H9 (cell line): ENCODE measurements around the gene COIL. TPM values are rescaled to one million over a fixed set of nuclear protein-coding genes. Genes with fewer than 3 reads are reported as not detected.

Source experiments
- DNase-seq: peaks from one replicate; pipeline ENCODE4 v3.0.0-alpha.2; 2017
- H2AFZ ChIP-seq: one replicate; pipeline ENCODE4 v1.6.1; 2013; ENCODE audit warnings: mild to moderate bottlenecking, low read length, control low read depth, moderate library complexity
- H2AK5ac ChIP-seq: 2 replicates; pipeline ENCODE4 v1.6.1; 2013; ENCODE audit warnings: low read length, control low read depth, mixed read lengths; ENCODE audit not compliant: insufficient read length
- H2BK120ac ChIP-seq: one replicate; pipeline ENCODE4 v1.6.1; 2013; ENCODE audit warnings: low read depth, mild to moderate bottlenecking, low read length, control low read depth, inconsistent platforms; ENCODE audit not compliant: poor library complexity, severe bottlenecking
- H2BK12ac ChIP-seq: 2 replicates; pipeline ENCODE4 v1.6.1; 2013; ENCODE audit warnings: low read length, control low read depth, mixed read lengths, low read depth; ENCODE audit not compliant: insufficient read length
- H2BK15ac ChIP-seq: 2 replicates; pipeline ENCODE4 v1.6.1; 2013; ENCODE audit warnings: low read depth, low read length, control low read depth
- H2BK20ac ChIP-seq: one replicate; pipeline ENCODE4 v1.6.1; 2013; ENCODE audit warnings: low read depth, mild to moderate bottlenecking, low read length, control low read depth, inconsistent platforms; ENCODE audit not compliant: poor library complexity, severe bottlenecking
- H2BK5ac ChIP-seq: 2 replicates; pipeline ENCODE4 v1.6.1; 2013; ENCODE audit warnings: low read length, control low read depth, mixed read lengths; ENCODE audit not compliant: insufficient read length
- H3K14ac ChIP-seq: 2 replicates; pipeline ENCODE4 v1.6.1; 2013; ENCODE audit warnings: low read length, control low read depth; ENCODE audit not compliant: insufficient read depth
- H3K18ac ChIP-seq: 2 replicates; pipeline ENCODE4 v1.6.1; 2013; ENCODE audit warnings: low read depth, mild to moderate bottlenecking, mixed read lengths, low read length, control low read depth; ENCODE audit not compliant: insufficient read length
- H3K23ac ChIP-seq: 2 replicates; pipeline ENCODE4 v1.6.1; 2013; ENCODE audit warnings: low read length, control low read depth, mixed read lengths, low read depth; ENCODE audit not compliant: insufficient read length
- H3K23me2 ChIP-seq: 2 replicates; pipeline ENCODE4 v1.6.1; 2013; ENCODE audit warnings: low read depth, mild to moderate bottlenecking, mixed read lengths, low read length, control low read depth; ENCODE audit not compliant: insufficient read length, poor library complexity, severe bottlenecking
- H3K27ac ChIP-seq: 2 replicates; pipeline ENCODE4 v1.5.1; 2013; ENCODE audit warnings: low read length, control low read depth, mixed read lengths, low read depth; ENCODE audit not compliant: insufficient read length
- H3K27me3 ChIP-seq: 2 replicates; pipeline ENCODE4 v1.6.1; 2013; ENCODE audit warnings: low read length, control low read depth, inconsistent platforms; ENCODE audit not compliant: insufficient read depth
- H3K4ac ChIP-seq: 2 replicates; pipeline ENCODE4 v1.6.1; 2013; ENCODE audit warnings: low read depth, mild to moderate bottlenecking, control low read depth, inconsistent platforms, low read length, moderate library complexity
- H3K4me1 ChIP-seq: 2 replicates; pipeline ENCODE4 v1.6.1; 2013; ENCODE audit warnings: low read length, control low read depth, inconsistent platforms; ENCODE audit not compliant: insufficient read depth
- H3K4me2 ChIP-seq: 2 replicates; pipeline ENCODE4 v1.6.1; 2013; ENCODE audit warnings: low read length, control low read depth, mixed read lengths; ENCODE audit not compliant: insufficient read length, insufficient read depth
- H3K56ac ChIP-seq: 2 replicates; pipeline ENCODE4 v1.6.1; 2013; ENCODE audit warnings: low read depth, mild to moderate bottlenecking, mixed read lengths, low read length, control low read depth; ENCODE audit not compliant: insufficient read length
- H3K79me1 ChIP-seq: 2 replicates; pipeline ENCODE4 v1.6.1; 2013; ENCODE audit warnings: low read depth, mild to moderate bottlenecking, moderate library complexity, low read length, control low read depth, inconsistent platforms; ENCODE audit not compliant: insufficient read depth, poor library complexity, severe bottlenecking
- H3K79me2 ChIP-seq: 2 replicates; pipeline ENCODE4 v1.6.1; 2013; ENCODE audit warnings: low read length, control low read depth, inconsistent platforms; ENCODE audit not compliant: insufficient read depth
- H3K9ac ChIP-seq: 2 replicates; pipeline ENCODE4 v1.6.1; 2013; ENCODE audit warnings: low read length, control low read depth, mixed read lengths; ENCODE audit not compliant: insufficient read length; ENCODE audit errors: extremely low read depth
- H3K9me3 ChIP-seq: one replicate; pipeline ENCODE4 v1.6.1; 2013; ENCODE audit warnings: low read depth, low read length, inconsistent platforms; ENCODE audit not compliant: control insufficient read depth
- H3T11ph ChIP-seq: one replicate; pipeline ENCODE4 v1.6.1; 2013; ENCODE audit warnings: mild to moderate bottlenecking, low read length, control low read depth, inconsistent platforms
- H4K20me1 ChIP-seq: one replicate; pipeline ENCODE4 v1.6.1; 2013; ENCODE audit not compliant: control insufficient read depth, insufficient read length, insufficient read depth
- H4K5ac ChIP-seq: 2 replicates; pipeline ENCODE4 v1.6.1; 2013; ENCODE audit warnings: low read depth, mild to moderate bottlenecking, mixed read lengths, low read length, control low read depth; ENCODE audit not compliant: insufficient read length
- H4K8ac ChIP-seq: replicated peaks from 2 replicates; pipeline ENCODE4 v1.6.1; 2013; ENCODE audit warnings: low read length, control low read depth, mixed read lengths, low read depth; ENCODE audit not compliant: insufficient read length
- H4K91ac ChIP-seq: 2 replicates; pipeline ENCODE4 v1.6.1; 2013; ENCODE audit warnings: low read depth, mild to moderate bottlenecking, moderate library complexity, mixed read lengths, low read length, control low read depth; ENCODE audit not compliant: insufficient read length
- H3K27ac Mint-ChIP-seq, 3 experiments: 2 replicates in 2 of 3; 3 replicates in 1 of 3; pipeline ENCODE4 v1.8.0; 2020 to 2021; ENCODE audit warnings: mixed read lengths in 3 of 3, mild to moderate bottlenecking in 1 of 3, moderate library complexity in 1 of 3
- H3K27me3 Mint-ChIP-seq: 2 replicates; pipeline ENCODE4 v1.8.0; 2021; ENCODE audit warnings: low read depth, mild to moderate bottlenecking, moderate library complexity, mixed read lengths
- H3K36me3 Mint-ChIP-seq, 3 experiments: 2 replicates in 2 of 3; 3 replicates in 1 of 3; pipeline ENCODE4 v1.8.0; 2020 to 2021; ENCODE audit warnings: low read depth in 3 of 3, mixed read lengths in 3 of 3; ENCODE audit not compliant: insufficient read depth in 1 of 3
- H3K4me1 Mint-ChIP-seq, 2 experiments: 2 replicates each; pipeline ENCODE4 v1.8.0; 2020; ENCODE audit warnings: mixed read lengths in 2 of 2
- H3K4me3 Mint-ChIP-seq, 2 experiments: 2 replicates in 1 of 2; 3 replicates in 1 of 2; pipeline ENCODE4 v1.8.0; 2020 to 2021; ENCODE audit warnings: mild to moderate bottlenecking in 2 of 2, mixed read lengths in 2 of 2, moderate library complexity in 1 of 2
- H3K9me3 Mint-ChIP-seq, 2 experiments: 2 replicates in 1 of 2; 3 replicates in 1 of 2; pipeline ENCODE4 v1.8.0; 2020; ENCODE audit warnings: mild to moderate bottlenecking in 2 of 2, mixed read lengths in 2 of 2, moderate library complexity in 1 of 2
- CTCF ChIP-seq: fragments of 200-600 bp; sonication (generic); conservative IDR thresholded peaks from 3 replicates; pipeline ENCODE4 v1.8.0; 2021; ENCODE audit warnings: antibody characterized with exemption, mild to moderate bottlenecking
- WGBS: extraction: QIAGEN DNeasy Blood & Tissue Kit; methylation state at CpG from one replicate; pipeline ENCODE4 v1.1.7; 2013; ENCODE audit warnings: missing lambda C conversion rate, low lambda C conversion rate, mixed read lengths; ENCODE audit not compliant: insufficient read length; ENCODE audit errors: extremely low coverage; 5-methylcytosine and 5-hydroxymethylcytosine counted together
- total RNA-seq: library from RNA; stranded (reverse); gene quantifications from 2 replicates; pipeline ENCODE4 v1.2.1, GENCODE V29; 2021

The COIL gene
- total RNA-seq, 1 experiment from 2014 or later: 21.5 TPM

- H2BK5ac ChIP-seq: no peak overlapping the region
- H2BK15ac ChIP-seq: no peak overlapping the region
- no peak overlapping the region for H2BK20ac ChIP-seq
- no peak for TF ChIP-seq CTCF
- Mint-ChIP-seq H3K4me1 (no peaks in the 10 kb centered on the region), H3K27me3 (no peaks in the 10 kb centered on the region), H3K9me3 (peaks cover 23 to 31% of the 10 kb centered on the region in 2 experiments), H3K36me3 (peaks cover 52 to 88% (median 85%) of the 10 kb centered on the region in 3 experiments), H3K27ac (no peak overlapping the region; a peak in 1 of 7 replicates), H3K4me3 (no peak overlapping the region)
- DNase-seq: no peak
- WGBS: no CpG with 5 or more reads among the region's 3 CpGs
- H3K56ac ChIP-seq: no peak overlapping the region
- no peak overlapping the region for H3K4ac ChIP-seq
- no peak overlapping the region for H3K27ac ChIP-seq
- H4K8ac ChIP-seq: no peak overlapping the region
- H4K5ac ChIP-seq: no peak overlapping the region
- H3K9me3 ChIP-seq: peaks cover 23% of the 10 kb centered on the region
- H3K23ac ChIP-seq: no peak overlapping the region
- no peaks in the 10 kb centered on the region for H4K20me1 ChIP-seq
- no peak overlapping the region for H3K14ac ChIP-seq
- H3K79me1 ChIP-seq: no peaks in the 10 kb centered on the region
- H3K79me2 ChIP-seq: no peaks in the 10 kb centered on the region
- no peak overlapping the region for H3K9ac ChIP-seq
- H3T11ph ChIP-seq: no peak overlapping the region
- H2BK12ac ChIP-seq: no peak overlapping the region
- H3K4me1 ChIP-seq: no peaks in the 10 kb centered on the region
- no peak overlapping the region for H4K91ac ChIP-seq
- no peaks in the 10 kb centered on the region for H3K23me2 ChIP-seq
- no peaks in the 10 kb centered on the region for H3K27me3 ChIP-seq
- H2AK5ac ChIP-seq: no peak overlapping the region
- no peak overlapping the region for H3K4me2 ChIP-seq
- no peak overlapping the region for H2AFZ ChIP-seq
- no peak overlapping the region for H3K18ac ChIP-seq
- no peak overlapping the region for H2BK120ac ChIP-seq
These were observed 25.4 kb downstream of the COIL start for GRCh38 chr17:56935461-56935860.
